ENCODE data around the gene KCNMA1.

Gene KCNMA1

GRCh38 chr10:77175631-77176222, 461.9 kb downstream of the KCNMA1 start:
- peak; percentile 52 for DNase-seq (ENCODE audit: low read depth)
- TF ChIP-seq, protein P1, sequence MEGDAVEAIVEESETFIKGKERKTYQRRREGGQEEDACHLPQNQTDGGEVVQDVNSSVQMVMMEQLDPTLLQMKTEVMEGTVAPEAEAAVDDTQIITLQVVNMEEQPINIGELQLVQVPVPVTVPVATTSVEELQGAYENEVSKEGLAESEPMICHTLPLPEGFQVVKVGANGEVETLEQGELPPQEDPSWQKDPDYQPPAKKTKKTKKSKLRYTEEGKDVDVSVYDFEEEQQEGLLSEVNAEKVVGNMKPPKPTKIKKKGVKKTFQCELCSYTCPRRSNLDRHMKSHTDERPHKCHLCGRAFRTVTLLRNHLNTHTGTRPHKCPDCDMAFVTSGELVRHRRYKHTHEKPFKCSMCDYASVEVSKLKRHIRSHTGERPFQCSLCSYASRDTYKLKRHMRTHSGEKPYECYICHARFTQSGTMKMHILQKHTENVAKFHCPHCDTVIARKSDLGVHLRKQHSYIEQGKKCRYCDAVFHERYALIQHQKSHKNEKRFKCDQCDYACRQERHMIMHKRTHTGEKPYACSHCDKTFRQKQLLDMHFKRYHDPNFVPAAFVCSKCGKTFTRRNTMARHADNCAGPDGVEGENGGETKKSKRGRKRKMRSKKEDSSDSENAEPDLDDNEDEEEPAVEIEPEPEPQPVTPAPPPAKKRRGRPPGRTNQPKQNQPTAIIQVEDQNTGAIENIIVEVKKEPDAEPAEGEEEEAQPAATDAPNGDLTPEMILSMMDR (IDR thresholded peaks at IDR 0.05; ENCODE audit: low read depth, low read length) = no peak
- TF ChIP-seq MYC (IDR thresholded peaks at IDR 0.05; ENCODE audit: low read depth, low read length) (no peak), POLR2A (IDR thresholded peaks at IDR 0.05; ENCODE audit: extremely low read depth, insufficient read length) (no peak)
- TF ChIP-seq, protein P2, sequence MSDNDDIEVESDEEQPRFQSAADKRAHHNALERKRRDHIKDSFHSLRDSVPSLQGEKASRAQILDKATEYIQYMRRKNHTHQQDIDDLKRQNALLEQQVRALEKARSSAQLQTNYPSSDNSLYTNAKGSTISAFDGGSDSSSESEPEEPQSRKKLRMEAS (IDR thresholded peaks at IDR 0.05; ENCODE audit: low read depth, low read length) = no peak
- no peak overlapping the region for H3K4me3 ChIP-seq (ENCODE audit: low read depth, low read length)

DNA sequence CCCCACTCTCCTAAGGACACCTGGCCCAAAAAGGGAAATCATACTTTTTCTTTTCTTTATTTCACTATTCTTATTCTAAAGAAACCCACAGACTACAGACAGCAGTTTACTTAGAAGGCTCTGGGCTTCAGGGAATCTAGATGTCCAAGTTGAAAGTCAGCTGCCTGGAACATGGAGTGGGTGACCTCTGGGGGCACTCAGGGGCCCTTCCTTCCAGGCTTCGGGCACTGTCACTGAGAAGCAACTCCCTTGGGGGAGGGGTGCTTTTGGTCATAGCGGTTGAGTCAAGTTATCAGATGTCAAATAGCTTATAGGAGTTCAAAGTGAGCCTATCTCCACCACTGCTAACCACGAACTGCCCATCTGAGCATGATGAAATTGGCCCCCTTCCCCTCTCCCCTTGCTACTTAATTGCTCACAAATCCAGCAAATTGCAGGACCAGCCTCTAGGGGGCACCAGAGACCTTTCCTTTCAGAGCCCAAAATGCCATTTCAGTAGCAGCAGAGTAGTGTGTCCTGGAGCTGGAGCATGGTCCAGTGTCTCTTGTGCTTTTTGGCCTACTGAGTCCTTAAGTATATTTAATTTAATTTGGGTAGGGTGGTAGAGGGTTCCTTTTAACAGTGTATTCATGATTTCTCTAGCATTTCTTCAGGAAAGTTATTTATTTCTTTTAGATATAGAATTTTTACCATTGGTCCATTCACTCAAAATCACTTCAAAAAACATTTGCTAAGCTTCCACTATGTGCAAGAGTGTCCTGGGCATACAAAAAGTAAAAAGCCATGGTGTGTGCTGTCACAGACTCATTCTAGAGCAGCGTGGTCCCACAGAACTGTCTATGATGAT, 463.8 kb downstream of the KCNMA1 start:
- peak; percentile 93 for DNase-seq (ENCODE audit: low read depth)
- no peak overlapping the region for H3K4me3 ChIP-seq (ENCODE audit: low read depth, low read length)
- TF ChIP-seq, protein P1 (IDR thresholded peaks at IDR 0.05; ENCODE audit: low read depth, low read length) = peak; percentile 82
- TF ChIP-seq MYC (IDR thresholded peaks at IDR 0.05; ENCODE audit: low read depth, low read length) = no peak

DNA sequence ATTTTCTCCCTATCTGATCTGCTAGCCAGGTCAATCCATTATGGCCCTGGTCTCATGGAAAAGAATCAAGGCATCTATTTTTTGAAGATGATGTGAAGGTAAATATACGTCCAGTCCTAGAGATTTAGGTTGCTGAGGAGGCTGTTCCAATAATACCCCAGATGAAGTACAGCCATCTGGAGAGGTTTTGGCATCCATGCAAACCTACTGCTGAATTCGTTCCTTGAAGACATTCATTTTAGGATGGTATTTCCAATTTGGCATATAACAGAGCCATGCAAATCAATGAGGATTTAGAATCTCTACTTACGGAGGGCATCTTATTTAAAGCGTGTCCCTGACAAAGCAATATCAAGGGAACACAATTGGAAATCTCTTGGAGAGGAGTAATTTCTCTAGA, 465.5 kb downstream of the KCNMA1 start:
- DNase-seq (ENCODE audit: low read depth) = no peak
- no peak overlapping the region for H3K4me3 ChIP-seq (ENCODE audit: low read depth, low read length)
- TF ChIP-seq, protein P1 (IDR thresholded peaks at IDR 0.05; ENCODE audit: low read depth, low read length) = no peak
- no peak for TF ChIP-seq POLR2A (IDR thresholded peaks at IDR 0.05; ENCODE audit: extremely low read depth, insufficient read length)
- TF ChIP-seq, protein P2 (IDR thresholded peaks at IDR 0.05; ENCODE audit: low read depth, low read length) = no peak
- TF ChIP-seq MYC (IDR thresholded peaks at IDR 0.05; ENCODE audit: low read depth, low read length) = no peak

- no peak overlapping the region for H3K4me3 ChIP-seq (ENCODE audit: low read depth, low read length)
- no peak for DNase-seq (ENCODE audit: low read depth)
- TF ChIP-seq, protein P1 (IDR thresholded peaks at IDR 0.05; ENCODE audit: low read depth, low read length) = no peak
- TF ChIP-seq, protein P2 (IDR thresholded peaks at IDR 0.05; ENCODE audit: low read depth, low read length) = no peak
- TF ChIP-seq MYC (IDR thresholded peaks at IDR 0.05; ENCODE audit: low read depth, low read length) (no peak), POLR2A (IDR thresholded peaks at IDR 0.05; ENCODE audit: extremely low read depth, insufficient read length) (no peak)
These were observed 468.7 kb downstream of the KCNMA1 start for GRCh38 chr10:77168861-77169260.

GRCh38 chr10:77168161-77168560, 469.4 kb downstream of the KCNMA1 start:
- no peak for TF ChIP-seq MYC (IDR thresholded peaks at IDR 0.05; ENCODE audit: low read depth, low read length)
- TF ChIP-seq, protein P2 (IDR thresholded peaks at IDR 0.05; ENCODE audit: low read depth, low read length) = no peak
- TF ChIP-seq POLR2A (IDR thresholded peaks at IDR 0.05; ENCODE audit: extremely low read depth, insufficient read length) = no peak
- TF ChIP-seq, protein P1 (IDR thresholded peaks at IDR 0.05; ENCODE audit: low read depth, low read length) = no peak
- DNase-seq (ENCODE audit: low read depth) = no peak
- H3K4me3 ChIP-seq (ENCODE audit: low read depth, low read length) = no peak overlapping the region

Data from NB4 (cell line).